ENCODE data around the gene SHROOM1. TPM values are rescaled to one million over a fixed set of nuclear protein-coding genes. Genes with fewer than 3 reads are reported as not detected.

SHROOM1 gene
- total RNA-seq, 1 experiment from 2014 or later = 13.5 TPM

DNA sequence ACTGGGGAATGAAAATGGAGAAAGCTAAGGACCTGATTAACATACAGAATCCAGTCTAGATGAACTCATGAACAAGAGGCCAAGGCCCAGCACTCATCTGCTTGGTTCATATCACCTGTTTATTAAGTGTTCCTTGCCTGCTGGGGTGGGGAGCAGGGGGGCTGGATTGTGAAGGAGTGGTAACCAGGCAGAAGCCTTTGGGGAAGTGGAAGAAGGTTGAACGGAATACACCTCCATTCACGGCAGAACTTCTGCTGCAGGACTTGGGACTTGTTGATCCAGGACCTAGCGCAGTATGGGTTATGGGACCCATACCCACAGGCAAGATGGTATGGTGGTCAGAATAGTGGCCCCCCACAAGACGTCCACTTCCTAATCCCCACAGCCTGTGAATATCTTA lies 44.6 kb downstream of the SHROOM1 start:
- DNase-seq (ENCODE audit: low read depth, low spot score) (no peak), ATAC-seq (no peak)
- Histone ChIP-seq H3K4me3 (ENCODE audit: low read depth in 2 of 2, low read length in 2 of 2) (no peak overlapping the region), H3K9me3 (ENCODE audit: control insufficient read depth, insufficient read depth, low read depth, low read length) (no peaks in the 10 kb centered on the region), H3K27me3 (ENCODE audit: control insufficient read depth, insufficient read depth, low read length) (no peaks in the 10 kb centered on the region; the same call in 1 of the 2 replicates), H3K36me3 (ENCODE audit: control insufficient read depth, insufficient read depth, low read length) (no peaks in the 10 kb centered on the region), H3K27ac (ENCODE audit: low read length) (no peak overlapping the region), H3K4me1 (ENCODE audit: control insufficient read depth, insufficient read depth, low read length) (no peaks in the 10 kb centered on the region)
- TF ChIP-seq SIN3A (IDR thresholded peaks at IDR 0.05; ENCODE audit: borderline replicate concordance, insufficient read depth, low read depth, low read length) = no peak
- BruUV-seq (replicated peaks) = no TSS peak
- POLR2A ChIA-PET = interaction anchor here (0.5 kb wide), 1 partner anchor 156 kb away, joined by 5 read pairs; no protein-coding TSS in a partner anchor
- in situ Hi-C loops (cut with HindIII; ENCODE audit: low pct_unique_long_range_greater_than_20kb, low sequenced_read_pairs) (no loop called here), intact Hi-C loops (cut with micrococcal nuclease; ENCODE audit: unreplicated experiment) (no loop called here)
- CTCF ChIA-PET = no interaction called here

DNA sequence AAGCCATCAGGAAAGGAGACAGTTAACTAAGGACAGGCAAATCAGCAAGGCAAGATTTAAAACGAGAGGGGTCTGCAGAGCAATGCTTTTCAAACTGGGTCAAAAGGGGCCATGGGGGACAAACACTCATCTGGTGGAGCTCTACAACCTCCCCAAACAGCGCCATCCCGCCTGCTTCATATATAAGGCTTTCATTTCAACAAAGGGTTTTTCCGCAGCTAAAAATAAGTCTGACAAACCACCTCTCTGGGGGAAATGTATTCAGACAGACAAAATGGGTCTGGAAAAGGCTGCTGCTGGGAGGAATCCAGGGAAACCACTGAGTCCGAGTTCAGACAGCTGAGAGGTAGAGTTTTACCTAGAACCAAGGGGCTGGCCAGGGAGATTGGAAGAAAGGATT lies 45.1 kb downstream of the SHROOM1 start:
- Histone ChIP-seq H3K4me3 (ENCODE audit: low read depth in 2 of 2, low read length in 2 of 2) (no peak overlapping the region), H3K36me3 (ENCODE audit: control insufficient read depth, insufficient read depth, low read length) (no peaks in the 10 kb centered on the region), H3K9me3 (ENCODE audit: control insufficient read depth, insufficient read depth, low read depth, low read length) (no peaks in the 10 kb centered on the region), H3K4me1 (ENCODE audit: control insufficient read depth, insufficient read depth, low read length) (no peaks in the 10 kb centered on the region), H3K27ac (ENCODE audit: low read length) (no peak overlapping the region), H3K27me3 (ENCODE audit: control insufficient read depth, insufficient read depth, low read length) (no peaks in the 10 kb centered on the region; the same call in 1 of the 2 replicates)
- BruUV-seq (replicated peaks) = no TSS peak
- in situ Hi-C loops (cut with HindIII; ENCODE audit: low pct_unique_long_range_greater_than_20kb, low sequenced_read_pairs) (no loop called here), intact Hi-C loops (cut with micrococcal nuclease; ENCODE audit: unreplicated experiment) (no loop called here)
- ChIA-PET CTCF (no interaction called here), POLR2A (no interaction called here)
- DNase-seq (ENCODE audit: low read depth, low spot score) (no peak), ATAC-seq (no peak)
- TF ChIP-seq SIN3A (IDR thresholded peaks at IDR 0.05; ENCODE audit: borderline replicate concordance, insufficient read depth, low read depth, low read length) (no peak), TCF7L2 (IDR thresholded peaks at IDR 0.05; ENCODE audit: low read depth, low read length) (no peak)
- TF ChIP-seq, protein P1, sequence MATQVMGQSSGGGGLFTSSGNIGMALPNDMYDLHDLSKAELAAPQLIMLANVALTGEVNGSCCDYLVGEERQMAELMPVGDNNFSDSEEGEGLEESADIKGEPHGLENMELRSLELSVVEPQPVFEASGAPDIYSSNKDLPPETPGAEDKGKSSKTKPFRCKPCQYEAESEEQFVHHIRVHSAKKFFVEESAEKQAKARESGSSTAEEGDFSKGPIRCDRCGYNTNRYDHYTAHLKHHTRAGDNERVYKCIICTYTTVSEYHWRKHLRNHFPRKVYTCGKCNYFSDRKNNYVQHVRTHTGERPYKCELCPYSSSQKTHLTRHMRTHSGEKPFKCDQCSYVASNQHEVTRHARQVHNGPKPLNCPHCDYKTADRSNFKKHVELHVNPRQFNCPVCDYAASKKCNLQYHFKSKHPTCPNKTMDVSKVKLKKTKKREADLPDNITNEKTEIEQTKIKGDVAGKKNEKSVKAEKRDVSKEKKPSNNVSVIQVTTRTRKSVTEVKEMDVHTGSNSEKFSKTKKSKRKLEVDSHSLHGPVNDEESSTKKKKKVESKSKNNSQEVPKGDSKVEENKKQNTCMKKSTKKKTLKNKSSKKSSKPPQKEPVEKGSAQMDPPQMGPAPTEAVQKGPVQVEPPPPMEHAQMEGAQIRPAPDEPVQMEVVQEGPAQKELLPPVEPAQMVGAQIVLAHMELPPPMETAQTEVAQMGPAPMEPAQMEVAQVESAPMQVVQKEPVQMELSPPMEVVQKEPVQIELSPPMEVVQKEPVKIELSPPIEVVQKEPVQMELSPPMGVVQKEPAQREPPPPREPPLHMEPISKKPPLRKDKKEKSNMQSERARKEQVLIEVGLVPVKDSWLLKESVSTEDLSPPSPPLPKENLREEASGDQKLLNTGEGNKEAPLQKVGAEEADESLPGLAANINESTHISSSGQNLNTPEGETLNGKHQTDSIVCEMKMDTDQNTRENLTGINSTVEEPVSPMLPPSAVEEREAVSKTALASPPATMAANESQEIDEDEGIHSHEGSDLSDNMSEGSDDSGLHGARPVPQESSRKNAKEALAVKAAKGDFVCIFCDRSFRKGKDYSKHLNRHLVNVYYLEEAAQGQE (IDR thresholded peaks at IDR 0.05; ENCODE audit: insufficient read depth in 1 of 2, low read depth in 2 of 2, low read length in 1 of 2) = no peak

DNA sequence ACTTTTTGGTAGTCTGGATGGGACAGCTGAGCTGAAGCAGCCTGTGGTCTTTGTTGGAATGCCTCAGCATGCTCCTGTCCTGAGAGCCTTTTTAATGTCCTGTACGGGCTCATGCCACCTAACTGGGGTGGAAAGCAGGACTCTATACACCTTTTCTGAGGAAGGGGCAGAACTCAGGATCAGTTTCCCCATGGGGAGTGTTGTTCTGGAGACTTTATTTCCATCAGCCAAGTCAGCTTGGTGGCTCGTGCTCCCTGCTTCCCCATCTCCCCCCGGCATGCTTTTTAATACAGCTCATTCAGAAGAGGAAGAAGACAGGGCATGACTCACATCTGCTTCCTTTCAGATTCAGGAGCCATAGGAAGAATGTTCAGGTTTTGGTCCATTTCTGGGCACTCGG lies 48.3 kb downstream of the SHROOM1 start:
- POLR2A ChIA-PET = no interaction called here

More for the DNA sequence above, 48.3 kb downstream of the SHROOM1 start:
- Histone ChIP-seq H3K4me1 (ENCODE audit: control insufficient read depth, insufficient read depth, low read length) (no peaks in the 10 kb centered on the region), H3K36me3 (ENCODE audit: control insufficient read depth, insufficient read depth, low read length) (no peaks in the 10 kb centered on the region), H3K27ac (ENCODE audit: low read length) (no peak overlapping the region), H3K9me3 (ENCODE audit: control insufficient read depth, insufficient read depth, low read depth, low read length) (no peaks in the 10 kb centered on the region), H3K27me3 (ENCODE audit: control insufficient read depth, insufficient read depth, low read length) (peaks cover 4% of the 10 kb centered on the region; the same call in 1 of the 2 replicates), H3K4me3 (ENCODE audit: low read depth in 2 of 2, low read length in 2 of 2) (no peak overlapping the region)
- no TSS peak for BruUV-seq (replicated peaks)
- no peak for DNase-seq (ENCODE audit: low read depth, low spot score)
- no peak for ATAC-seq
- intact Hi-C loops (cut with micrococcal nuclease; ENCODE audit: unreplicated experiment) (no loop called here), in situ Hi-C loops (cut with HindIII; ENCODE audit: low pct_unique_long_range_greater_than_20kb, low sequenced_read_pairs) (no loop called here)
- CTCF ChIA-PET = no interaction called here
- TF ChIP-seq, protein P1 (IDR thresholded peaks at IDR 0.05; ENCODE audit: insufficient read depth in 1 of 2, low read depth in 2 of 2, low read length in 1 of 2) = no peak
